AG04450 (cell line): ENCODE results near the gene PRKN. TPM values are rescaled to one million over a fixed set of nuclear protein-coding genes. Genes with fewer than 3 reads are reported as not detected.

ENCODE experiments used
- CTCF ChIA-PET: fragments of 300-600, 350-600 bp; formaldehyde crosslinking; extraction: SDS; loops from one replicate; lab custom pipeline; 2022; ENCODE audit warnings: antibody characterized with exemption, inconsistent platforms; lab: Charles Lee
- POLR2A ChIA-PET: fragments of 350-600 bp; formaldehyde crosslinking; extraction: SDS; loops from one replicate; lab custom pipeline; 2021; ENCODE audit warnings: antibody characterized with exemption, inconsistent platforms; lab: Yijun Ruan, JAX
- DNase-seq: peaks from one replicate; pipeline ENCODE4 v3.0.0-alpha.2; 2011; ENCODE audit warnings: low read depth, low spot score
- H3K27ac ChIP-seq: one replicate; pipeline ENCODE4 v1.5.1; 2012; ENCODE audit warnings: low read depth, low read length, control low read depth
- H3K27me3 ChIP-seq: one replicate; pipeline ENCODE4 v1.6.0; 2012; ENCODE audit warnings: low read length; ENCODE audit not compliant: control insufficient read depth, insufficient read depth
- H3K4me3 ChIP-seq: 2 replicates; pipeline ENCODE4 v1.5.1; 2011; ENCODE audit warnings: mild to moderate bottlenecking, low read depth, low read length, control low read depth
- H3K9me3 ChIP-seq: 2 replicates; pipeline ENCODE4 v1.5.1; 2012; ENCODE audit warnings: low read length; ENCODE audit not compliant: control insufficient read depth, insufficient read depth
- CTCF ChIP-seq: IDR thresholded peaks from 2 replicates; pipeline ENCODE4 v1.5.1; 2011; ENCODE audit warnings: low read depth, low read length, control low read depth, inconsistent platforms
- polyA plus RNA-seq: library from polyadenylated mRNA; depleted of rRNA; stranded (reverse); fragments of >200 nt; gene quantifications from 2 replicates; pipeline ENCODE4 v1.2.3, GENCODE V29; 2011

Gene PRKN
- polyA plus RNA-seq, 1 experiment: not detected

GRCh38 chr6:162698440-162698839 lies 29.1 kb downstream of the PRKN start:
- Histone ChIP-seq H3K27me3 (no peaks in the 10 kb centered on the region), H3K9me3 (no peaks in the 10 kb centered on the region), H3K27ac (no peak overlapping the region), H3K4me3 (no peak overlapping the region)
- no peak for TF ChIP-seq CTCF
- ChIA-PET CTCF (no interaction called here), POLR2A (no interaction called here)
- DNase-seq: no peak

- Histone ChIP-seq H3K4me3 (no peak overlapping the region), H3K27ac (no peak overlapping the region), H3K9me3 (no peaks in the 10 kb centered on the region; the same call in 1 of the 2 replicates), H3K27me3 (no peaks in the 10 kb centered on the region)
- no peak for DNase-seq
- CTCF ChIA-PET: no interaction called here
- POLR2A ChIA-PET: no interaction called here
- TF ChIP-seq CTCF: no peak
Observed at GRCh38 chr6:162697872-162698403, 29.6 kb downstream of the PRKN start.

- DNase-seq: no peak
- Histone ChIP-seq H3K27me3 (no peaks in the 10 kb centered on the region), H3K4me3 (no peak overlapping the region), H3K9me3 (no peaks in the 10 kb centered on the region; the same call in 1 of the 2 replicates), H3K27ac (no peak overlapping the region)
- no peak for TF ChIP-seq CTCF
- CTCF ChIA-PET: no interaction called here
- POLR2A ChIA-PET: no interaction called here
Observed at GRCh38 chr6:162690158-162690557, 37.4 kb downstream of the PRKN start.

- Histone ChIP-seq H3K27me3 (no peaks in the 10 kb centered on the region), H3K4me3 (no peak overlapping the region), H3K27ac (no peak overlapping the region), H3K9me3 (no peaks in the 10 kb centered on the region; the same call in 1 of the 2 replicates)
- ChIA-PET POLR2A (no interaction called here), CTCF (no interaction called here)
- DNase-seq: no peak
- no peak for TF ChIP-seq CTCF
Observed at GRCh38 chr6:162688751-162689345, 38.7 kb downstream of the PRKN start.

GRCh38 chr6:162685586-162685985 lies 42.0 kb downstream of the PRKN start:
- TF ChIP-seq CTCF: no peak
- no peak for DNase-seq
- Histone ChIP-seq H3K9me3 (no peaks in the 10 kb centered on the region; the same call in 1 of the 2 replicates), H3K4me3 (no peak overlapping the region), H3K27me3 (no peaks in the 10 kb centered on the region), H3K27ac (no peak overlapping the region)
- POLR2A ChIA-PET: no interaction called here
- CTCF ChIA-PET: no interaction called here
